Measurements from ENCODE around the gene ANKS1B. TPM values are rescaled to one million over a fixed set of nuclear protein-coding genes. Genes with fewer than 3 reads are reported as not detected.

The ANKS1B gene
- total RNA-seq, 4 donors from 2014 or later: 34.5 to 81.9 (median 71.1) TPM

DNA sequence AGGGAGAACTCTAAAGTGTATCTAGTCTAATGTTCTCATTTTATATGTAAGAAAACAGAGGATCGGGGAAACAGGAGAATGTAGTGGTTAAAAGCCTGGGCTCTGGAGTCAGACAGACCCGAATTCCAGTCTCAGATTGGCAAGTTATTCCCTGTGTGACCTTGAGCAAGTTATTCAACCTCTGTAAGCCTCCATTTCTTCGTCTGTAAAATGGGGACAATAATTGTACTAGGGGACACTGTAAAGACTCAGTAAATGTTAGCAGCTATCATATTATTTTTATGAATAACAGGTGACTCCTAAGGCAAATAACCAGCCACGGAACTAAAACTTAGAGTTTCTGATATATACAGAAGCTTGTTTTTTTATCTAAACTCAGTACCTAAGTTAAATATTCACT lies 1187.5 kb downstream of the ANKS1B start:
- no peaks in the 10 kb centered on the region for H3K36me3 ChIP-seq

DNA sequence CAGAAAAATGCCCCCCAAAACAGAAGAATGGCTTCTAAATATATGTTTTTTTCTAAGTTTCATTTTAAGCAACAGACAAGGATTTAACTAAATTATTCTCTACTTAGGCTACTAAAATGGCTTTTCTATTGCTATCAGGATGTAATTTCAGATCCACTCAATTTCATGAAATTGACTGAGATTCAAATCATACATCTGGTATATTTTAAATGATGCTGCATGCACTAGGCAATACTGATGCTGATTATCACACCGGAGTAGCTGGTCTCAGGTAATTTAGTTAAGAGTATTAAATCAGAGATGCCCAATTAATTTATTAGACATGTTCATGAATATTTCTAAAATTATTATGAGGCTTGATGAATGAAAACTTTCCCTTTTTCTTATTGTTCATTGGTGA lies 1188.0 kb downstream of the ANKS1B start:
- 95 to 96% methylated on average over 1 of the region's 1 CpG for WGBS, 2 donors
- TF ChIP-seq POLR2A (IDR thresholded peaks at IDR 0.05): no peak
- TF ChIP-seq, protein P1, sequence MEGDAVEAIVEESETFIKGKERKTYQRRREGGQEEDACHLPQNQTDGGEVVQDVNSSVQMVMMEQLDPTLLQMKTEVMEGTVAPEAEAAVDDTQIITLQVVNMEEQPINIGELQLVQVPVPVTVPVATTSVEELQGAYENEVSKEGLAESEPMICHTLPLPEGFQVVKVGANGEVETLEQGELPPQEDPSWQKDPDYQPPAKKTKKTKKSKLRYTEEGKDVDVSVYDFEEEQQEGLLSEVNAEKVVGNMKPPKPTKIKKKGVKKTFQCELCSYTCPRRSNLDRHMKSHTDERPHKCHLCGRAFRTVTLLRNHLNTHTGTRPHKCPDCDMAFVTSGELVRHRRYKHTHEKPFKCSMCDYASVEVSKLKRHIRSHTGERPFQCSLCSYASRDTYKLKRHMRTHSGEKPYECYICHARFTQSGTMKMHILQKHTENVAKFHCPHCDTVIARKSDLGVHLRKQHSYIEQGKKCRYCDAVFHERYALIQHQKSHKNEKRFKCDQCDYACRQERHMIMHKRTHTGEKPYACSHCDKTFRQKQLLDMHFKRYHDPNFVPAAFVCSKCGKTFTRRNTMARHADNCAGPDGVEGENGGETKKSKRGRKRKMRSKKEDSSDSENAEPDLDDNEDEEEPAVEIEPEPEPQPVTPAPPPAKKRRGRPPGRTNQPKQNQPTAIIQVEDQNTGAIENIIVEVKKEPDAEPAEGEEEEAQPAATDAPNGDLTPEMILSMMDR (IDR thresholded peaks at IDR 0.05): no peak
- intact Hi-C loops (cut with DNase I): no loop called here

More for the DNA sequence above, 1187.5 kb downstream of the ANKS1B start:
- DNase-seq: no peak
- Histone ChIP-seq H3K27ac (no peak overlapping the region), H3K27me3 (no peaks in the 10 kb centered on the region), H3K9me3 (no peaks in the 10 kb centered on the region), H3K4me1 (no peaks in the 10 kb centered on the region), H3K4me3 (replicated peaks in 1 of 3) (no peak overlapping the region)
- TF ChIP-seq, protein P1 (IDR thresholded peaks at IDR 0.05): no peak
- no peak for TF ChIP-seq POLR2A (IDR thresholded peaks at IDR 0.05)
- intact Hi-C loops (cut with DNase I): no loop called here
- WGBS, 2 donors: 83 to 92% methylated on average over 4 of the region's 4 CpGs

DNA sequence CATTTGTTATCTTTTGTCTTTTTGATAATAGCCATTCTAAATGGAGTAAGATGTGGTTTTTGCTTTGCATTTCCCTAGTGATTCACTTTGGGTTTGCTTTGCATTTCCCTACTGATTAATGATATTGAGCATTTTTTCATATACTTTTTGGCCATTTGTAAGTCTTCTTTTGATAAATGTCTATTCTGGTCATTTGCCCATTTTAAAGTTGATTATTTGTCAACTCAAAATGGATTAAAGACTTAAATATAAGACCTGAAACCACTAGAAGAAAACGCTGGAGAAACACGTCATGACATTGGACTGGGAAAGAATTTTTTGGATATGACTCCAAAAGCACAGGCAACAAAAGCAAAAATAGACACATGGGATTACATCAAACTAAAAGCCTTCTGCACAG lies 1191.6 kb downstream of the ANKS1B start:
- Histone ChIP-seq H3K4me3 (replicated peaks in 1 of 3) (no peak overlapping the region), H3K36me3 (no peaks in the 10 kb centered on the region), H3K27me3 (no peaks in the 10 kb centered on the region), H3K4me1 (no peaks in the 10 kb centered on the region), H3K27ac (no peak overlapping the region), H3K9me3 (no peaks in the 10 kb centered on the region)
- 82 to 87% methylated on average over 2 of the region's 2 CpGs for WGBS, 2 donors
- DNase-seq: no peak
- TF ChIP-seq, protein P1 (IDR thresholded peaks at IDR 0.05): no peak
- TF ChIP-seq POLR2A (IDR thresholded peaks at IDR 0.05): no peak
- intact Hi-C loops (cut with DNase I): no loop called here

More for the DNA sequence above, 1188.0 kb downstream of the ANKS1B start:
- Histone ChIP-seq H3K27me3 (no peaks in the 10 kb centered on the region), H3K36me3 (no peaks in the 10 kb centered on the region), H3K4me1 (no peaks in the 10 kb centered on the region), H3K9me3 (no peaks in the 10 kb centered on the region), H3K27ac (no peak overlapping the region), H3K4me3 (replicated peaks in 1 of 3) (no peak overlapping the region)
- DNase-seq: no peak

DNA sequence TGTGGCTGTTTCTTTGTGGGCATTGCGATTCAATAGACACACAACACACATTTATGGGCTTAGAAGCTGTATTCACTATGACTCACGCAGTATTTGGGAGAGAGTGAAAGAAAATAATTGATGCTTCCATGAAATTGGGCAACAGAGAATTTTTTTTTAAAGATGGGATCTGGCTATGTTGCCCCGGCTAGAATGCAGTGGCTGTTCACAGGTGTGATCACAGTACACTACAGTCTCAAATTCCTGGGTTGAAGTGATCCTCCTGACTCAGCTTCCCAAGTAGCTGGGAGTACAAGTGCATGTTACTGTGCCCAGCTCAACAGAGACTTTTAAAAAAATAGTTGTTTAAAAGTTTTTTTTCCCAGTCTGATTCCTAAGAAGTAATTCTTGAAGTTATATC lies 1193.3 kb downstream of the ANKS1B start:
- 95% methylated on average over 3 of the region's 3 CpGs for WGBS, 2 donors
- H3K4me3 ChIP-seq (replicated peaks in 1 of 3): no peak overlapping the region
- H3K27ac ChIP-seq: no peak overlapping the region
- no peaks in the 10 kb centered on the region for H3K27me3 ChIP-seq
- no peaks in the 10 kb centered on the region for H3K4me1 ChIP-seq
- DNase-seq: no peak
- intact Hi-C loops (cut with DNase I): no loop called here
- H3K36me3 ChIP-seq: no peaks in the 10 kb centered on the region
- TF ChIP-seq, protein P1 (IDR thresholded peaks at IDR 0.05): no peak
- no peak for TF ChIP-seq POLR2A (IDR thresholded peaks at IDR 0.05)
- H3K9me3 ChIP-seq: no peaks in the 10 kb centered on the region

DNA sequence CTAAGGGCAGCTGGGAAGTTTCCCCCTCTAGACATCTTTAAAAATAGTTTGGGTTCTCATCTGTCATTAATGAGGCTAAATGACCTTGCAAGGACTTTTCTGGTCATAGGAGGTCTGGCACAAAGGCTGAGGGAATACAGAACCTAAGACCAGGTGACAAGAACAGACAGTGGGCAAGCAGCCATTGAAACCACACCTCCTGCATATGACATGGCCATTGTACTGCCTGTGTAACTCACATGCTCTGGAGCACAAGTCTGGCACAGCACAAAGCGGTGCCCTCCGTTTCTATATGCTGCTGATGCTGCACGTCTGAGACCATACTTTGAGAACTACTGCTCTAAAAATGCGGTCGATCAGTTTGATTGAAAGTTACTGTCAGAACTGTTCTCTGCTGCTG lies 1196.3 kb downstream of the ANKS1B start:
- TF ChIP-seq, protein P1 (IDR thresholded peaks at IDR 0.05): no peak
- TF ChIP-seq POLR2A (IDR thresholded peaks at IDR 0.05): no peak
- WGBS, 2 donors: 83 to 86% methylated on average over 5 of the region's 5 CpGs
- intact Hi-C loops (cut with DNase I): no loop called here

More for the DNA sequence above, 1196.3 kb downstream of the ANKS1B start:
- Histone ChIP-seq H3K4me1 (no peaks in the 10 kb centered on the region), H3K36me3 (no peaks in the 10 kb centered on the region), H3K27ac (no peak overlapping the region), H3K4me3 (replicated peaks in 1 of 3) (no peak overlapping the region), H3K9me3 (no peaks in the 10 kb centered on the region), H3K27me3 (no peaks in the 10 kb centered on the region)
- no peak for DNase-seq

All from thyroid gland (tissue), 4 donors.